HEK293 (cell line): ENCODE measurements around the gene COL17A1.
A peak's percentile ranks its signal among the peaks of the same experiment; 100 is the strongest.

Experiments used
- CTCF ChIA-PET: fragments of 350-600 bp; formaldehyde crosslinking; extraction: SDS; loops from one replicate; lab custom pipeline; 2021; ENCODE audit warnings: antibody characterized with exemption; lab: Yijun Ruan, JAX
- POLR2A ChIA-PET: fragments of 300-600 bp; formaldehyde crosslinking; extraction: SDS; loops from one replicate; lab custom pipeline; 2020; ENCODE audit warnings: antibody characterized with exemption, inconsistent platforms; lab: Yijun Ruan, JAX
- H3K27ac ChIP-seq: fragments of 200-500 bp; sonication (Bioruptor generic); 2 replicates; pipeline ENCODE4 v1.5.1; 2014; ENCODE audit warnings: low read depth, low read length, control low read depth, inconsistent platforms; ENCODE audit errors: extremely low read depth
- H3K36me3 ChIP-seq, 2 experiments: fragments of 200-500 bp in 1 of 2; sonication (Bioruptor generic) in 1 of 2; 1 replicate in 1 of 2; 2 replicates in 1 of 2; pipeline ENCODE4 v1.5.1; 2014 to 2017; ENCODE audit warnings: inconsistent platforms in 2 of 2, low read length in 2 of 2; ENCODE audit not compliant: control insufficient read depth in 2 of 2, insufficient read depth in 1 of 2
- H3K4me1 ChIP-seq: fragments of 200-500 bp; sonication (Bioruptor generic); 2 replicates; pipeline ENCODE4 v1.5.1; 2014; ENCODE audit warnings: mild to moderate bottlenecking, low read length, inconsistent platforms; ENCODE audit not compliant: control insufficient read depth, insufficient read depth
- H3K4me3 ChIP-seq: 2 replicates; pipeline ENCODE4 v1.5.1; 2011; ENCODE audit warnings: low read depth, mild to moderate bottlenecking, control low read depth, low read length, moderate library complexity
- H3K9me3 ChIP-seq: fragments of 200-500 bp; sonication (Bioruptor generic); 2 replicates; pipeline ENCODE4 v1.5.1; 2014; ENCODE audit warnings: low read depth, low read length, inconsistent platforms; ENCODE audit not compliant: control insufficient read depth, insufficient read depth
- GLIS1 ChIP-seq: fragments of 450-650 bp; formaldehyde crosslinking; IDR thresholded peaks from 2 replicates; pipeline ENCODE4 v1.5.1; 2016; ENCODE audit warnings: missing biosample characterization, missing genetic modification characterization
- GLIS2 ChIP-seq: fragments of 450-650 bp; formaldehyde crosslinking; IDR thresholded peaks from 2 replicates; pipeline ENCODE4 v1.5.1; 2016; ENCODE audit warnings: missing biosample characterization, missing genetic modification characterization
- KLF1 ChIP-seq: fragments of 450-650 bp; formaldehyde crosslinking; IDR thresholded peaks from 2 replicates; pipeline ENCODE4 v1.5.1; 2016; ENCODE audit warnings: missing biosample characterization, missing genetic modification characterization
- KLF7 ChIP-seq: fragments of 450-650 bp; formaldehyde crosslinking; IDR thresholded peaks from 2 replicates; pipeline ENCODE4 v1.5.1; 2016; ENCODE audit warnings: missing biosample characterization, missing genetic modification characterization, borderline replicate concordance
- ZIC2 ChIP-seq: fragments of 450-650 bp; formaldehyde crosslinking; IDR thresholded peaks from 2 replicates; pipeline ENCODE4 v1.5.1; 2016; ENCODE audit warnings: missing biosample characterization, missing genetic modification characterization
- ZNF112 ChIP-seq: fragments of 450-650 bp; formaldehyde crosslinking; IDR thresholded peaks from 2 replicates; pipeline ENCODE4 v1.5.0; 2017; ENCODE audit warnings: missing biosample characterization, missing genetic modification characterization
- ZNF132 ChIP-seq: fragments of 450-650 bp; formaldehyde crosslinking; IDR thresholded peaks from 2 replicates; pipeline ENCODE4 v1.5.1; 2017; ENCODE audit warnings: missing biosample characterization, missing genetic modification characterization, borderline replicate concordance
- ZNF140 ChIP-seq: fragments of 450-650 bp; formaldehyde crosslinking; IDR thresholded peaks from 2 replicates; pipeline ENCODE4 v1.5.1; 2016; ENCODE audit warnings: missing biosample characterization, missing genetic modification characterization
- ZNF266 ChIP-seq: fragments of 450-650 bp; formaldehyde crosslinking; IDR thresholded peaks from 2 replicates; pipeline ENCODE4 v1.5.1; 2016; ENCODE audit warnings: missing biosample characterization, missing genetic modification characterization, low read depth
- ZNF311 ChIP-seq: fragments of 450-650 bp; formaldehyde crosslinking; IDR thresholded peaks from 2 replicates; pipeline ENCODE4 v1.5.1; 2017; ENCODE audit warnings: missing biosample characterization, missing genetic modification characterization, borderline replicate concordance
- ZNF324 ChIP-seq: fragments of 450-650 bp; formaldehyde crosslinking; IDR thresholded peaks from 2 replicates; pipeline ENCODE4 v1.5.1; 2016; ENCODE audit warnings: missing biosample characterization, missing genetic modification characterization
- ZNF341 ChIP-seq: fragments of 450-650 bp; formaldehyde crosslinking; IDR thresholded peaks from 2 replicates; pipeline ENCODE4; 2016; ENCODE audit warnings: low read depth, missing biosample characterization, missing genetic modification characterization
- ZNF514 ChIP-seq: fragments of 450-650 bp; formaldehyde crosslinking; IDR thresholded peaks from 2 replicates; pipeline ENCODE4 v1.5.1; 2016; ENCODE audit warnings: missing biosample characterization, missing genetic modification characterization
- ZNF585B ChIP-seq: fragments of 450-650 bp; formaldehyde crosslinking; IDR thresholded peaks from 2 replicates; pipeline ENCODE4 v1.5.1; 2016; ENCODE audit warnings: missing biosample characterization, missing genetic modification characterization
- ZNF654 ChIP-seq: fragments of 450-650 bp; formaldehyde crosslinking; IDR thresholded peaks from 2 replicates; pipeline ENCODE4 v1.5.1; 2016; ENCODE audit warnings: low read depth, missing biosample characterization, missing genetic modification characterization
- TF ChIP-seq, protein P1 (sequence below): fragments of 450-650 bp; formaldehyde crosslinking; IDR thresholded peaks from 2 replicates; pipeline ENCODE4 v1.5.1; 2016; ENCODE audit warnings: missing biosample characterization, missing genetic modification characterization
- TF ChIP-seq, protein P2 (sequence below): fragments of 450-650 bp; formaldehyde crosslinking; IDR thresholded peaks from 2 replicates; pipeline ENCODE4 v1.5.1; 2016; ENCODE audit warnings: missing biosample characterization, missing genetic modification characterization
- TF ChIP-seq, protein P3 (sequence below): fragments of 450-650 bp; formaldehyde crosslinking; IDR thresholded peaks from 2 replicates; pipeline ENCODE4 v1.5.1; 2016; ENCODE audit warnings: missing biosample characterization, missing genetic modification characterization
- TF ChIP-seq, protein P4 (sequence below): fragments of 450-650 bp; formaldehyde crosslinking; IDR thresholded peaks from 2 replicates; pipeline ENCODE4 v1.5.1; 2016; ENCODE audit warnings: missing biosample characterization, missing genetic modification characterization
- TF ChIP-seq, protein P5 (sequence below): fragments of 450-650 bp; formaldehyde crosslinking; IDR thresholded peaks from 2 replicates; pipeline ENCODE4 v1.5.1; 2016; ENCODE audit warnings: missing biosample characterization, missing genetic modification characterization

The COL17A1 gene

DNA sequence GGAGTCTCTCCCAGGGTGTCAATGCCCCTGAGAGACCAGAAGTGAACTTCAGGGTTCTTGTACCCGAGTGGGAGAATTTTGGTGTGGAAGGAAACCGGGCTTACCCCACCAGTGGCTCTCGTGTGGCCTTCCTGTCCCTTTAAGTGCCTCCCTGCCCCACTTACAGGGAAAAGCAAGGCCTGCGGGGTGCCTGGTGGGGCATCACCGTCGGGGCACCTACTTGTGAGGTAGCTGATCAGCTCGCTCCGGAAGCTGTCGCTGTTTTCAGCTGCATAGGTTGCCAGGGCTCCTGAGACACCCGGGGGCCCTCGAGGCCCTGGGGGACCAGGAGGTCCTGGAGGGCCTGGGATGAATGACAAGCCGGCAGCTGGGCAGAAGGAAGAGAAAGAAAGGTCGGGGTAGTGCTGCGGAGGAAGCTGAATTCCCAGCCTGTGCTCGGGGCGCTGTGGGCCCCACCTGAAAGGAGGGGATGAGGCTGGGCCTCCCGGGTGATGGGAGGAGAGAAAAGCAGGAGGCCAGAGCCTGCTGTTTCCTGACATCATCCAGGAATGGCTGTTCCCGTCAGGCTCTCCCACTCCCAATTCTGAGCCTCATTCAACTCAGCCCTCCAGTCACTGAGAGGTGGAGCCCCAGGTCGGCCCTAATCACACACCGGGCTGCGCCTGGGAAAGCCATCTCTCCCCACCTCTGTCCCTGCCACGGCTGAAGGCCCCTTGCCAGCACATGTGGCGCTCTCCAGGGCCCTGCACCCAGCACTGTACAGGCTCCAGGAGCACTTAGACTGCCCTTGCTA lies 51.1 kb downstream of the COL17A1 start (continued):
- TF ChIP-seq, protein P1, sequence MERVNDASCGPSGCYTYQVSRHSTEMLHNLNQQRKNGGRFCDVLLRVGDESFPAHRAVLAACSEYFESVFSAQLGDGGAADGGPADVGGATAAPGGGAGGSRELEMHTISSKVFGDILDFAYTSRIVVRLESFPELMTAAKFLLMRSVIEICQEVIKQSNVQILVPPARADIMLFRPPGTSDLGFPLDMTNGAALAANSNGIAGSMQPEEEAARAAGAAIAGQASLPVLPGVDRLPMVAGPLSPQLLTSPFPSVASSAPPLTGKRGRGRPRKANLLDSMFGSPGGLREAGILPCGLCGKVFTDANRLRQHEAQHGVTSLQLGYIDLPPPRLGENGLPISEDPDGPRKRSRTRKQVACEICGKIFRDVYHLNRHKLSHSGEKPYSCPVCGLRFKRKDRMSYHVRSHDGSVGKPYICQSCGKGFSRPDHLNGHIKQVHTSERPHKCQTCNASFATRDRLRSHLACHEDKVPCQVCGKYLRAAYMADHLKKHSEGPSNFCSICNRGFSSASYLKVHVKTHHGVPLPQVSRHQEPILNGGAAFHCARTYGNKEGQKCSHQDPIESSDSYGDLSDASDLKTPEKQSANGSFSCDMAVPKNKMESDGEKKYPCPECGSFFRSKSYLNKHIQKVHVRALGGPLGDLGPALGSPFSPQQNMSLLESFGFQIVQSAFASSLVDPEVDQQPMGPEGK (tag by site-specific recombination), result peak; percentile 14; the same call in 1 of the 2 replicates
- TF ChIP-seq, protein P2, sequence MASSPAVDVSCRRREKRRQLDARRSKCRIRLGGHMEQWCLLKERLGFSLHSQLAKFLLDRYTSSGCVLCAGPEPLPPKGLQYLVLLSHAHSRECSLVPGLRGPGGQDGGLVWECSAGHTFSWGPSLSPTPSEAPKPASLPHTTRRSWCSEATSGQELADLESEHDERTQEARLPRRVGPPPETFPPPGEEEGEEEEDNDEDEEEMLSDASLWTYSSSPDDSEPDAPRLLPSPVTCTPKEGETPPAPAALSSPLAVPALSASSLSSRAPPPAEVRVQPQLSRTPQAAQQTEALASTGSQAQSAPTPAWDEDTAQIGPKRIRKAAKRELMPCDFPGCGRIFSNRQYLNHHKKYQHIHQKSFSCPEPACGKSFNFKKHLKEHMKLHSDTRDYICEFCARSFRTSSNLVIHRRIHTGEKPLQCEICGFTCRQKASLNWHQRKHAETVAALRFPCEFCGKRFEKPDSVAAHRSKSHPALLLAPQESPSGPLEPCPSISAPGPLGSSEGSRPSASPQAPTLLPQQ (tag by site-specific recombination), result peak; percentile 97
- TF ChIP-seq ZIC2 (tag by site-specific recombination), result peak; percentile 7; the same call in 1 of the 2 replicates

DNA sequence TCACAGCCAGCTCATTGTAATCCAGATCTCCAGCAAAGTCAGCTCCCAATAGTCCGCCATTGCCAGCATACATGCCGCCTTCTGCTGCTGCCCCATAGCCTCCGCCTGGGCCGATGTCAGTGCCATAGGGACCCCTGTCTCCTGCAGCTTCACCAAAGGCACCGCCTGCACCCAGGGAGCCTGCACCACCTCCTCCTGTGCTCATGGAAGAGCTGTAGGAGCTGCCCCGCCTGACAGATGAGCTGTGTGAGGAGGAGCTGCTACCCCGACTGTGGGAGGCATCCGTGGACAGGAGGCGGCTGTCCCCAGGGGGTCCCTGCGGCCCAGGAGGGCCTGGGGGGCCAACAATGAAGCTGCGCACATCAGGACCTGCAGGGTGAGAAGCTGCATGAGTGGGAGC lies 51.7 kb downstream of the COL17A1 start:
- TF ChIP-seq GLIS1 (tag by site-specific recombination) (peak; percentile 86), ZNF341 (tag by site-specific recombination) (no peak), ZNF324 (tag by site-specific recombination) (no peak), ZIC2 (tag by site-specific recombination) (peak; percentile 74), ZNF514 (tag by site-specific recombination) (no peak), KLF1 (tag by site-specific recombination) (no peak), ZNF112 (tag by site-specific recombination) (no peak), ZNF140 (no peak), GLIS2 (peak; percentile 39; the same call in 1 of the 2 replicates), ZNF654 (no peak)
- Histone ChIP-seq H3K4me1 (no peaks in the 10 kb centered on the region), H3K27ac (no peak overlapping the region), H3K4me3 (no peak overlapping the region), H3K36me3 (peaks cover 4 to 9% of the 10 kb centered on the region in 2 experiments), H3K9me3 (no peaks in the 10 kb centered on the region)
- CTCF ChIA-PET, result interaction anchor here (0.6 to 1.1 kb wide), 2 partner anchors 136 to 144 kb away, joined by 3 read pairs; no protein-coding TSS in a partner anchor
- POLR2A ChIA-PET, result no interaction called here

DNA sequence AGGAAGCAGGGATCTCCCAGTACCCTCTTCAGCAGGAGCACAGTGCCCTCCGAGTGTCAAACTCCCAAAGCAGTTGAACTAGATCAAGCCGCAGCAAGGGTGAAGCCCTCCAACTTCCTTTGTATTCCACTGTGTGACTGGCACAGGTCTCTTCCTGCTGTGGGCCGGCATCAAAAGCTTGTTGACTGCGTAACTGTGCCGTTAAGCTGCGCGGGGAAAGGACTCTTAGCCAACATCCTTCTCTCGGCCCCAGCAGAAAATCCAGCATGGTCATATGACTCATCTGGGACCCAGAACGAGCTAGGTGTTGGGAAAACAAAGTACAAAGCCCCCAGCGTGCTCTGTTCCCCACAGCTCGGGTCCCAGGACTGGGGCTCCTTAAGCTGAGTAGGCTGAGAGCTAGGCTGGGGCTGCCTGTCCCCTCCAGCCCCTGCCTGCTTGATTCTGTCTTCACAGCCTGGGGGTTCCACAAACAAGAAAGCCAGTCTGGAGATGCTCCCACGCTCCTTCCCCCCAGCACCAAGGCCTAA lies 52.2 kb downstream of the COL17A1 start:
- no peak for TF ChIP-seq ZNF585B (tag by site-specific recombination)
- no peak for TF ChIP-seq ZNF266 (tag by site-specific recombination)
- no peak for TF ChIP-seq KLF7 (tag by site-specific recombination)
- no peak for TF ChIP-seq ZNF132 (tag by site-specific recombination)
- TF ChIP-seq, protein P3, sequence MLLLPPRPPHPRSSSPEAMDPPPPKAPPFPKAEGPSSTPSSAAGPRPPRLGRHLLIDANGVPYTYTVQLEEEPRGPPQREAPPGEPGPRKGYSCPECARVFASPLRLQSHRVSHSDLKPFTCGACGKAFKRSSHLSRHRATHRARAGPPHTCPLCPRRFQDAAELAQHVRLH (tag by site-specific recombination), result no peak
- TF ChIP-seq, protein P4, sequence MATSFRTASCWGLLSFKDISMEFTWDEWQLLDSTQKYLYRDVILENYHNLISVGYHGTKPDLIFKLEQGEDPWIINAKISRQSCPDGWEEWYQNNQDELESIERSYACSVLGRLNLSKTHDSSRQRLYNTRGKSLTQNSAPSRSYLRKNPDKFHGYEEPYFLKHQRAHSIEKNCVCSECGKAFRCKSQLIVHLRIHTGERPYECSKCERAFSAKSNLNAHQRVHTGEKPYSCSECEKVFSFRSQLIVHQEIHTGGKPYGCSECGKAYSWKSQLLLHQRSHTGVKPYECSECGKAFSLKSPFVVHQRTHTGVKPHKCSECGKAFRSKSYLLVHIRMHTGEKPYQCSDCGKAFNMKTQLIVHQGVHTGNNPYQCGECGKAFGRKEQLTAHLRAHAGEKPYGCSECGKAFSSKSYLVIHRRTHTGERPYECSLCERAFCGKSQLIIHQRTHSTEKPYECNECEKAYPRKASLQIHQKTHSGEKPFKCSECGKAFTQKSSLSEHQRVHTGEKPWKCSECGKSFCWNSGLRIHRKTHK (tag by site-specific recombination), result no peak
- TF ChIP-seq, protein P5, sequence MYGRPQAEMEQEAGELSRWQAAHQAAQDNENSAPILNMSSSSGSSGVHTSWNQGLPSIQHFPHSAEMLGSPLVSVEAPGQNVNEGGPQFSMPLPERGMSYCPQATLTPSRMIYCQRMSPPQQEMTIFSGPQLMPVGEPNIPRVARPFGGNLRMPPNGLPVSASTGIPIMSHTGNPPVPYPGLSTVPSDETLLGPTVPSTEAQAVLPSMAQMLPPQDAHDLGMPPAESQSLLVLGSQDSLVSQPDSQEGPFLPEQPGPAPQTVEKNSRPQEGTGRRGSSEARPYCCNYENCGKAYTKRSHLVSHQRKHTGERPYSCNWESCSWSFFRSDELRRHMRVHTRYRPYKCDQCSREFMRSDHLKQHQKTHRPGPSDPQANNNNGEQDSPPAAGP (tag by site-specific recombination), result no peak
- no peak for TF ChIP-seq ZNF311 (tag by site-specific recombination)
- Histone ChIP-seq H3K4me3 (no peak overlapping the region), H3K36me3 (peaks cover 4 to 9% of the 10 kb centered on the region in 2 experiments), H3K9me3 (no peaks in the 10 kb centered on the region), H3K4me1 (no peaks in the 10 kb centered on the region), H3K27ac (no peak overlapping the region)
- ChIA-PET CTCF (interaction anchor here (0.6 to 1.1 kb wide), 2 partner anchors 136 to 144 kb away, joined by 3 read pairs; no protein-coding TSS in a partner anchor), POLR2A (no interaction called here)
